ENCODE measurements around the gene GGN.
A peak's percentile ranks its signal among the peaks of the same experiment; 100 is the strongest.
"Not testable (repeated sequence)": the region's sequence is repeated elsewhere in the genome, so short reads cannot be mapped to it uniquely, and the experiment has no call there.

GGN gene

DNA sequence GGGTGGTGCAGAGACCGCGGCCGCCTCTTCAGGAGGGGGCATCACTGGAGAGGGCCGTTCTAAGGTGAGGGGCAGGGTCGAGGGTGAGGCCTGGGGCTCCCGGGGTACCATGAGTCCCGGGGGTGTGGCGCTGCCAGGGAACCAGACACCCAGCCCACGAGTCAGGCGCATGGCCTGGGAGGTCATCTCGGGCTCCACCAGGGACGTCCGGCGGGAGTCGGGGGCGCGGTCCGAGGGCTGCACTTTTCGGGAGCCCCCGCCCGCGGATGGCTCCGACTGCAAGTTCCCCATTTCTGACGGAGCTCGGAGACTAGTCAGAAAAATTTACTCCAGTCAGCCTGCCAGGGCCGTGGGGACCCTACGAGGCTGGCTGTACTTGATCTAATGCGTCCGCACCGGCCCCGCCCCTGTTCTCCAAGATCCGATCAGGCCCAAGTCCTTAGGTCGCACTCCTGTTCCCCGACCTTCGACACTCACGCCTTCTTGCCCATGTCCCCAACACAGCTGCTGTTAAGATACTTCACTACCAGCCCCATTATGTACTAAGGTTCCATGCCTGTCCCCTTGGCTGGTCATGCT lies 774 bp downstream of the GGN start:
- DNase-seq: peak; percentile 79 to 89 (median 82)

DNA sequence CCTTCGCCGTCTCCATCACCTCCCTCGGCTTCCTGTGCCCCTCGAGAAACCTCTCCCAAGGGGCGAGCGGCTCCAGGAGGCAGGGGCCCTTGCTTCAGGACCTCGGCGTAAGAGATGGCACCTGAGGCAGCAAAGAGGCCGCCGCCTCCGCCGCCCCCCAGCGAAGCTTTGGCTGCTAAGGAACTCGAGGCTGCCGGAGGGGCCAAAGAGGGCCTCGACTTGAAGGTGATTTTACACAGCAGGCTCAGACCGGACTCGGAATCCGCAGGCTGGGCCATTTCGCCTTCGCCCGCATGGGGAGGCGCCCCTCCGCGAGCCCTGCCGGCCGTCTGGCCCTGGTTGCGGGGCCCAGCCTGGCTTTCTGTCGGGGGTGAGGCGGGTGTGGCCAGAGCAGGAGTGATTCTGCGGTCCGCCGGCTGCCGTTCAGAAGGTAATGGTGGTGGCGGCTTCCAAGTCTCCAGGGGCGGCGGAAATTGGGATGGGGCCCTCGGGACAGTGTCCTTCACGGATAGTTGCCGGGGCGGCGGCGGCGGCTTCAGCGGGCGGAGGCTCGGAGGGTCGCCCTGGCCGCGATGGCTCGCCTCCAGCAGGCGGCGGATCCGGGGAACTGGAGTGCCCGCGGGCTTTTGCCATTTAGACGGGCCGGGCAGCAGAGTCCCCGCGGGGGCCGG lies 1.4 kb downstream of the GGN start:
- no peak for DNase-seq

DNA sequence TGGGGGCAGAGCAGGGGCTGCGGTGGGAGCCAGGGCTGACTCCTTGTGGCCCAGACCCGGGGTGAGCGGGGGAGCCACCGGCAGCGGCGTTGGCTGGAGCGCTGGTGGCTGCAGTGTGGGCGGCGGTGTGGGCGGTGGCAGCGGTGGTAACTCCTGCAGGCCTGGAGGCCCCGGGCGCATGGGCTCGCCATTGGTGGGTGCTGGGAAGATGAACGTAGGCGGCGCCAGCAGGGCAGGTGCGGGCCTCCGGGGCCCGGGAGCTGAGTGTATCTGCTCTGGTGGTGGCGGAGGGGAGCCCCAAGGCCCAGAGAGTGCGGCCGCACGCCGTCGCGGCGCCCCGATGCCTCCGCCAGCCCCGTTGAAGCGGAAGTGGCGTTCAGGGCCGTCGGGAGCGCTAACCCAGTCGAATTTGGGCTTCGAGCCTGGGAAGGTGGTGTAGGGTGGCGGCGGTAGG lies 2.0 kb downstream of the GGN start:
- DNase-seq: peak in 1 of 3 donors; percentile 35

DNA sequence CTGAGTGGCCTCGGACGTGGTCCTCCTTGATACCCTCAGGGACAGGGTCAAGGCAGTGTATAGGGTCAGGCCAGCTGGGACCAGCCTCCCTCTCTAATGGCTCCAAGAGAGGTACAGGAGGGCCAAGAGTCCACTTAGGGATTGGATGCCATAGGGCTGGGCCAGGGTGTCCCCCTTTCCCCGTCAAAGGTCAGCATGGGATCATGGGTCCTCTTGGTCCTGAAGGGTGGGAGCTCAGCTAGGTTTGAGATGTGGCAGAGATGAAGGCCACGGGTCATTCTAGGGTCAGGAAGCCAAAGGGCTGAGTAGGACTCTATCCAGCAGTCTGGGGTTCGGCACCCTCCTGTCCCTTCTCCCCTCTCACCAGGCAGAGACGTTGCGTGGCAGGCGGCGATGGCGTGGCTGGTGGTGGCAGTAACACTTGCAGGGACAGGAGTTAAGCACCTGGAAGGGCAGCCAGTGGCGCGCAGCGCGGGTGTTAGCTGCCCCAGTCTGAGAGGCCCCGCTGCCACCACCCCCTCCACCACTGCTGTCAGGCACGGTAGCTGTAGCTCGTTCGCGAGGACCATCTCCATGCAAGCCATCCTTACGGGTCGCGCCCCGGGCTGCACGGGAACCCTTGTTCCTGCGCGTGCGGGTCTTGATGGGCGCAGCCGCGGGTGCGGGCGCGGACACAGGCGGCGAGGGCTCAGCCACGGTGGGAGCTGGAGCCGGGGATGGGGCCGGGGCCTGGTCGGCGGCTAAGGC lies 2.6 kb downstream of the GGN start:
- no peak for DNase-seq

DNA sequence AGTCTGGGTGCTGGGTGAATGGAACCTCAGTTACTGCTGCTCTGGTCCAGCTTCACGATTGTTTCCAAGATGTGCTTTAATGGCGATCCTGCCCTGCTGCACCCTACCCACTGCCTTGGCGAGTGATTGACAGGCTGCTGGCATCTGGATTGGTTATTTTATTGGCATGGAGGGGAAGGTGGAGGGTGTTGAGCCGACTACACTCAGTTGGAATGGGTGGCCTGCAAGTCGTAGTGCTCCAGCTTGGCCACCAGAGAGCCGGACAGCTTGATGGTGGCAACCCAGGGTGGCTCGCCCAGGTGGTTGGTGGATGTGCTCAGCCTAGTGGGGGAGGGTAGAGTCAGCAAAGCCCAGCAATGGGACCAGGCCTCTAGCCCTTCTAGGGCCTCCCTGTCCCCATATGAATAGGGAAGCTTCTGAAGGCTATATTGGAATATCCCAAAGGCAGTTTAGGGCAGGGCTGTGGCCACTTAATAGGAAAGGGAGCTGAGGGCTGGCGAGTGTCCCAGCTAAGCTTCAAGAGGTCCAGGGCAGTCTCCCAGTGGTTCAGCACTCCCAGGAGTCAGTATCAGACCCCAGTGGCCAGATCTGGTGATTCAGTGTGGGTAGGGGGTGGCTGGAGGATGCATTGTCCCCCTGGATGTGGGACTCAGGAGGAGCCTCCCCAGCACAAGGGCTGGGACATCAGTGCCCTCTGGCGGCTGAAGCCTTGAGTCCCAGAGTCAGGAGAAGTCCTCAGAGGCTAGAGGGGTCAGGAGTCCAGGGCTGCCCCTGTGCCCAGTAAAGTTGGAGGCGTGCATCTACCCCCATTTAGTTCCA lies 3.4 kb downstream of the GGN start:
- DNase-seq: no peak

DNA sequence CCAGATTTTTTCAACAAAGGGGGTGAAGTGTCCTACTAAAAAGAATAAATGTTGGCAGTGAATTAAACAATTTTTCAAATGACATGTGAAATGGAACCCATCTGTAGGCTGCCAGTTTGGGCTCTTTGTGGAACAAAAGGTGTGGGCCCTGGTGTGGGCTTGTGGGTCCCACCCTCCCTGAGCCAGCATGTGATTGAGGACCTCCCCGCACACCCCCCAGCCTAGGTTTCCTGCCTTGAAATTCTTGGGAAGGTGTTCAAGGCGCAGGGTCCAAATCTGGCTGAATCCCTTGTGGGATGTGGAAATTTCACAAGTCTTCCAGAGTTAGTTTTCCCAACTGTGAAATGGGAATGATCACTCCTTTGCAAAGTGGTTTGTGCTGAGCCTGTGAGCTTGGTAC lies 4.1 kb downstream of the GGN start:
- no peak for DNase-seq

DNA sequence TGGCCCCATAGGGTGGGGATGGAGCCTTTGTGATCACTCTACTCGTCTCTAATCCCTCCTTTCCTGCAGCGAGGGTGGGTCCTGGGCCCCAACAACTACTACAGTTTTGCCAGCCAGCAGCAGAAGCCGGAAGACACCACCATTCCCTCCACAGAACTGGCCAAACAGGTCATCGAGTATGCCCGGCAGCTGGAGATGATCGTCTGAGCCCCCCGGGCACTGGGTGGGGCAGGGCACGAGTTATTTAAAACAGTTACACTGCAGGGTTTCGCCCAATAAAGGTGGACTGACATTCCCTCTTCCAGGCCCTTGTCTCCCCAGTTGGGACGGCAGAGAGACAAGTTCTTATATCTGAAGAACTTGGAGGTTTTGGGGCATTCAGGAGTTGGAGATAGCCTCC lies 4.7 kb downstream of the GGN start:
- no peak for DNase-seq

DNA sequence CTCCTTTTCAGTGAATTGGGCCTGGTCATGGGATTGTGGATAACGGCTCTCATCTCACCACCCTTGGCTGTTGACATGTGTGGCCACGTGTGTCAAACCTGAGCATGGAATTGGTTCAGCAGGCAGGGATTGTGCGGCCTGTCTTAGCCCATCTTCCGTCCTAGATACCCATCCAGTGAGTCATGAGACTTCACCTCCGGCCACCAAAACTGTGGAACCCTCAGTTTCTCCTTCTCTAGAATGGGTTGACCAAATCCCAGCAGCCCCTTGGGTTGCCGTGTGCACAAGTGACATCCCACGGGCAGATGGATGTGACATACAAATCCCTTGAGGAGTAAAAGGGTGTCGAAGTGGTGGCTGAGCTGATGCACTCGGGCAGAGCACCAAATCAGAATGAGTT lies 6.7 kb downstream of the GGN start:
- no peak for DNase-seq

DNA sequence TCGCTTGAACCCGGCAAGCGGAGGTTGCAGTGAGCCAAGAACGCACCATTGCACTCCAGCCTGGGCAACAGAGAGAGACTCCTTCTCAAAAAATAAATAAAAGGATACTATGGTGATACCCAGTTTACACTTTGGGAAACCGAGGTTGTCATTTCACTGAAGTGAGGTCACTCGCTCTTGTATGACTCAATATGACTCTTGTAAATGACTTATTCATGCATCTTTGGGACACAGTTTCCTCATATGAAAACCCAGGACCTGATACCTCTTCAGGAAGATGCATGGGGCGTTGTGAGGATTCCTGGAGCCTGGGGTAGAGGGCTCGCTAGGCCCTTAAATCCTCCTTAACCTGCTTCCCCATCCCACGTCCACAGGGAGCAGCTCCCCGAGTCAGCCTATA lies 9.0 kb downstream of the GGN start:
- no peak for DNase-seq

DNA sequence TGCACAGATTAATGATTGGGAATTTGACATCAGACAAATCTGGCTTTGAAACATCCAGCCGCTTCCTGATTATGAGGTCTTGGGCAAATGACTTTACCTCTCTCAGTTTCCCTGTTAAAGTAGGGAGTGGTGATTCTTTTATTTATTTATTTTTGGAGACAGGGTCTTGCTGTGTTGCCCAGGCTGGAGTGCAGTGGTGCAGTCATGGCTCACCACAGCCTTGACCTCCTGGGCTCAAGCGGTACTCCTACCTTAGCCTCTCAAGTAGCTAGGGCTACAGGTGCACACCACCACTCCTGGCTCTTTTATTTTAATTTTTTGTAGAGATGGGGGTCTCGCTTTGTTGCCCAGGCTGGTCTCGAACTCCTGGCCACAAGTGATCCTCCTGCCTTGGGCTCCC lies 10.8 kb downstream of the GGN start:
- no peak for DNase-seq

DNA sequence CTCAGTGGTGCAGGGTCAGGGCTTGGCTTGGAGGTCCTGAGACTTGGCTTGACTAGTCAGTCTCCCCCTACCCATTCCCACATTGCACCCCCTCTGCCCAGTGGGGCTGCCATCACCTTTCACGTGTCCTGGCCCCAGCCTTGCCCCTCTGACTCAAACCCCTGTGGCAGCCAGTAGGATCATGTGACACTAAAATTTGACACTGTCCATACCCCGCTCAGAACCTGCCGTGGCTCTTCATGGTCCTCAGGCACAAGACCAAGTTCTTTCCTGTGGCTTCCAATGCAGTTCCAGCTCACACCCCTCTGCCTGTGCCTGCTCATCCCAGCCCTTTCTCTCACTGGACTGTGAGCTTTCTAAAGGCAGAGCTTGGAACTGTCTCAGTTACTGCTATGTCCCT lies 11.3 kb downstream of the GGN start:
- no peak for DNase-seq

DNA sequence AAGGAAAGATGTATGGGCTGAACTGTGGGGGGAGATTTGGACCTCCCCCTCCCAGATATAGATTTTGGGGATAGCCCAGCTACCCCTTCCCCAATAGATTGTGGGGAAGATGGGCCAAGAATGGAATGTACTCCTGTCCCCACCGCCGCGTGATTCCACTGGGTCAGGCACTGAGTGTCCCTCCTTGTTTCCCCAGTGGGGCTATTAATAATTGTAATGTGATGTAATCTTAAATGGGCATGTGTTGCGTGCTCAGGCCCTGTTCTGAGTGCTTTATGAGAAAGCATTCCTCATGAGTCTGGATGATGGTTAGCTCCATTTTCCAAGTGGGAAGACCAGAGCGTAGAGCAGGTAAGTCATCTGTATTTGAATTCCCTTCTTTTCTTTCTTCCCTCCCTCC lies 12.1 kb downstream of the GGN start:
- peak; percentile 36 to 59 (median 55) for DNase-seq

DNA sequence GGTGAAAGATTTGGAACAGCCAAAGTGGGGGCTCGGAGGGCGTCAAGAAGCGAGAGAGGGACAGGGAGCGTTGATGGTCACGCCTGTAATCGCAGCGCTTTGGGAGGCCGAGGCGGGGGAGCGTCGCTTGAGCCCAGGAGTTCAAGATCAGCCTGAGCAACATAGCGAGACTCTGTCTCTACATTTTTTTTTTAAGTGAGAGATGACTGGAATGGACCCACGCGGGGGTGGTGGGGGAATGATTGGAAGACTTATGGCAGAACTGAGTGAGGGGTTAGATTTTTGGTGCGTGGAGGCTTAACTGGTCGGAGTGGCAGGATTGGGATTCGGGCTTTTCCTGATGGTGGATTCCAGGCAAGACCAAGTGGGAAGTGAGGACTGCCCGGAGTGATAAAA lies 12.7 kb downstream of the GGN start:
- no peak for DNase-seq

DNA sequence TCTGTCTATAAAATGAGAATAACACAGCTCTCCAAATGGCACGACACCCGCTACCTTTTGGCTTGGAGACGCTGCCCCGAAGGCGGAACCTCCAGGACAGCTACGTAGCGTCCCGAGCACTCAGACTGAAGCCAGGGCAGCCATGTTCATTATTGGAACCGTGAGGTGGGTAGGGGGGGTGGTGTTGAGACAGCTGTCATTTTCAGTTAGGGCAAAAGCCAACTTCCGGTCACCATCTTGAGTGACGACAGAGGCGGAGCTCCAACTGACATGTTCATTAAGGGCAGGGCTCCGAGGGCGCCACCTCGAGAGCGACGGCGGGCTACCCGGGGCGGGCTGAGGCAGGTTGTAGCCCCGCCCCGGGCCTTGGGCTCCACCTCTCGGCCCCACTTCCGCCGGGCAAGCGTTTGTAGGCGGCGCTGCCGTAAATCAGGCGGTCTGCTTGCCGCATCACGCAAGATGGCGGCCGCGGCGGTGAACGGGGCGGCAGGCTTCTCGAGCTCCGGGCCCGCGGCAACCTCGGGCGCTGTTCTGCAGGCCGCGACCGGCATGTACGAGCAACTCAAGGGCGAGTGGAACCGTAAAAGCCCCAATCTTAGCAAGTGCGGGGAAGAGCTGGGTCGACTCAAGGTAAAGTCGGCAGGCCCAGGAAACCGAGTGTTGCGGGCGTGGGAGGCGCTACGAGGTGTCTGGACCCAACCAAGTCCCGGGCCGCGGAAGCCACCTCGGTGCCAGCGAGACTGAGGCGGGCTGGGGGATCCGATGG lies 13.3 kb downstream of the GGN start, which contains the start of gene PSMD8:
Gene PSMD8 (plus strand): TSS at position 240 of the 766 bp plus-strand sequence. CDS start 31 bp downstream, at position 271.
- DNase-seq: peak; percentile 100

DNA sequence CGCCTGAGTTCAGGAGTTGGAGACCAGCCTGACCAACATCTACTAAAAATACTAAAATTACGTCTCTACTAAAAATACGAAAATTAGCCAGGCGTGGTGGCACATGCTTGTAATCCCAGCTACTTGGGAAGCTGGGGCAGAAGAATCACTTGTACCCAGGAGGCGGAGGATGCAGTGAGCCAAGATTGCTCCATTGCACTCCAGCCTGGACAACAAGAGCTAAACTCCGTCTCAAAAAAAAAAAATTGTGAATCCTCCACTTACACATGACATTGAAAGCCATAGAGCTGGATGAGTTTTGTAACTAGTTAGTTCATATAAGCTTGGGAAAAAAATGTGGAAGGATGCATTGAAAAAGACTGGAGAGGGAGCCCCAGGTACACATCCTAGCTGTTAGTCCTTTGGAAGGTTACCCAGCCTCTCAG lies 13.9 kb downstream of the GGN start:
- DNase-seq: no peak

DNA sequence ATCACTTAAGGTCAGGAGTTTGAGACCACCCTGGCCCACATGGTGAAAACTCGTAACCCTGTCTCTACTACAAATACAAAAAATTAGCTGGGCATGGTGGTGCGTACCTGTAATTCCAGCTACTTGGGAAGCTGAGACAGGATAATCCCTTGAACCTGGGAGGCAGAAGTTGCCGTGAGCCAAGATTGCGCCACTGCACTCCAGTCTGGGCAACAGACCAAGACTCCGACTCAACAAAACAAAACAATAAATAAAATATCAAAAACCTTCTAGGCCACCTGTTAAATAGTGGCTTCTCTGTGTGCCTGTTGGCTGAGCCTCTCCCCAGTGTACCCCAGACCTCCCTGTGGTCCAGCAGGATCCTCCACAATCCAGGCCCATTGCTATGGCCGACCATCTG lies 16.8 kb downstream of the GGN start:
- DNase-seq: no peak

DNA sequence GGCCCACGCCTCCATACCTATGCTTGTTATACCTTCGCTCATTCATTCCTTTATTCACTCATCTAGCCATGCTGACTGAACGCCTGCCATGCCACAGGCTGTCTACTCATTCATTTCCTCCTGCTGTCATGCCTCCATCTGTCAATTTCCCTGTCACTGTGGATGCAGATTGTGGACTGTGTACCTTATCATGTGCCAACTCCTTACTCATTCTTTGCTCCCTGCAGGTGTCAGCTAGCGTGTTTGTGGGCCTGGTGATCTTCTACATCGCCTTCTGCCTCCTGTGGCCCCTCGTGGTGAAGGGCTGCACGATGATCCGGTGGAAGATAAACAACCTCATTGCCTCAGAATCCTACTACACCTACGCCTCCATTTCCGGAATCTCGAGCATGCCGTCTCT lies 17.5 kb downstream of the GGN start:
- DNase-seq: no peak

DNA sequence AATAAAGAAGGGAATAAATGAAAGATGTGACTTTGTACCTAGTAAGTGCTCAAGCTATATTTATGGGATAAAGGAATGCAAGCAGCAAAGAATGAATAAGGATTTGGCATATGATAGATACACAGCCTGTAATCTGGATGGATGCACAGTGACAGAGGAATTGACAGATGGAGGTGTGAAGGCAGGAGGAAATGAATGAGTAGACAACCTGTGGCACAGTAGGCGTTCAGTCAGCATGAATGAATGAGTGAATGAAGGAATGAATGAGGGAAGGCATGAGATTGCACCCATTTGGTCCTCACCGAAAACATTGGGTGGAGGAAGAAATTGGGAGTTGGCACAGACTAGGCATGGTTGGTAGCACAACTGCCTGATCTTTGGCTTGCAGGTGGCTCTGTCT lies 18.2 kb downstream of the GGN start:
- DNase-seq: no peak

DNA sequence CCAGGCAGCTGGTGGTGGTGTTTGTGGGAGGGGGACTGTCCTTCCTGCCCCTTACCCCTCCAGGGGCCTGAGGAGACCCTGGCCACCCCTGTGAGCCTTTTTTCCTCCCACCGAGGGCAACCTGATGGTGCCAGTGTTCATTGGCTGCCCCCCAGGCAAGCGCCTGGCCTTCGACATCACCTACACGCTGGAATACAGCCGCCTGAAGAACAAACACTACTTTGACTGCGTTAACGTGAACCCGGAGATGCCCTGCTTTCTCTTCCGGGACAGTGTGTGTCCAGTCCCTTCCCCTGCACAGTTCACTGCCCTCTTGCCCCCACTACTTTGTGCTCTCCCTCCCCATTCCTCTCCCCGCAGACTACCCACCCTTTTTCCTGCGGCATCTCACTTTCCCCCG lies 20.8 kb downstream of the GGN start:
- no peak for DNase-seq

DNA sequence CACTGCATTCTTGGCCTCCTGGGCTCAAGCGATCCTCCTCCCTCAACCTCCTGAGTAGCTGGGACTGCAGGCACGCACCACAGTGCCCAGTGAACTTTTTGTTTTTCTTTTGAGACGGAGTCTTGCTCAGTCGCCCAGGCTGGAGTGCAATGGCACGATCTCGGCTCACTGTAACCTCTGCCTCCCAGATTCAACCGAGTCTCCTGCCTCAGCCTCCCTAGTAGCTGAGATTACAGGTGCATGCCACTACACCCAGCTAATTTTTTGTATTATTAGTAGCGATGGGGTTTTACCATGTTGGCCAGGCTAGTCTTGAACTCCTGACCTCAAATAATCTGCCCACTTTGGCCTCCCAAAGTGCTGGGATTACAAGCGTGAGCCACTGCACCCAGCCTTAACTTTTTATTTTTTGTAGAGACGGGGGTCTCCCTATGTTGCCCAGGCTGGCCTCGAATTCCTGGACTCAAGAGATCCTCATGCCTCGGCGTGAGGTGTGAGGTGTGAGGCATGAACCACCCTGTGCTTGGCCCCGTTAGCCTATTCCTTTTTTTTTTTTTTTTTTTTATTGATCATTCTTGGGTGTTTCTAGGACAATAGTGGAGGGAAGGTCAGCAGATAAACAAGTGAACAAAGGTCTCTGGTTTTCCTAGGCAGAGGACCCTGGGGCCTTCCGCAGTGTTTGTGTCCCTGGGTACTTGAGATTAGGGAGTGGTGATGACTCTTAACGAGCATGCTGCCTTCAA lies 24.7 kb downstream of the GGN start:
- not testable (repeated sequence) for DNase-seq

DNA sequence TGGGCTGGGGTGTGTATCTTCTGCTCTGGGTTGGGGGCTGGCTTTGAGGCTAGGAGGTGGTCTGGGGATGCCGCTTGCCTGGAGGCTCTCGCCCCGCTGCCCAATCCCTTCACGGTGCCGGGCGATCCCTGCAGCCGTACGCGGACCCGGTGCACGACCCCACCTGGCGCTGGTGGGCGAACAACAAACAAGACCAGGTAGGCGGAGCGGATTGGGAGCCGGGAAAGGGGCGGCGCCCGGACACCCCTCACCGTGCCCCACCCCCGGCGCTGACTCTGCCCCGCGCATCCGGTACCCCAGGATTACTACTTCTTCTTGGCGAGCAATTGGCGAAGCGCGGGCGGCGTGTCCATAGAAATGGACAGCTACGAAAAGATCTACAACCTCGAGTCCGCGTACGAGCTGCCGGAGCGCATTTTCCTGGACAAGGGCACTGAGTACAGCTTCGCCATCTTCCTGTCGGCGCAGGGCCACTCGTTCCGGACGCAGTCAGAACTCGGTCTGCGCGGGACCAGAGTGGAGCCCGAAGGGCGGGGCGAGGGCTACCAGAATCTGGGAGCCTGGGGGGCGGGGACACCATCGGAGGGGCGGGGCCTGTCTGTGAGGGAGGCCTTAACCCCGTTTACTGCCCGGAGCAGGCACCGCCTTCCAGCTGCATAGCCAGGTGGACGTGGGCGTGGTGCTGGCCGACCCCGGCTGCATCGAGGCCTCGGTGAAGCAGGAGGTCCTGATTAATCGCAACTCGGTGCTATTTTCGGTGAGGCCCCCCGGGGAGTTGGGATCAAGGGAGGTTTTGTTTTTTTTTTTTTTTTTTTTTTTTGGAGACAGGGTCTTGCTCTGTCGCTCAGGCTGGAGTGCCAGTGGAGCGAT lies 25.5 kb downstream of the GGN start:
- DNase-seq: peak; percentile 85 to 95 (median 90)
